NCI-H748 treated with DMSO at 0.1 percent for 48 hours (cell line): ENCODE measurements around the gene NKPD1.

ENCODE experiments used
- DNase-seq: peaks from one replicate; lab custom pipeline; 2025; lab: John Stamatoyannopoulos, UW

The NKPD1 gene, protein sequence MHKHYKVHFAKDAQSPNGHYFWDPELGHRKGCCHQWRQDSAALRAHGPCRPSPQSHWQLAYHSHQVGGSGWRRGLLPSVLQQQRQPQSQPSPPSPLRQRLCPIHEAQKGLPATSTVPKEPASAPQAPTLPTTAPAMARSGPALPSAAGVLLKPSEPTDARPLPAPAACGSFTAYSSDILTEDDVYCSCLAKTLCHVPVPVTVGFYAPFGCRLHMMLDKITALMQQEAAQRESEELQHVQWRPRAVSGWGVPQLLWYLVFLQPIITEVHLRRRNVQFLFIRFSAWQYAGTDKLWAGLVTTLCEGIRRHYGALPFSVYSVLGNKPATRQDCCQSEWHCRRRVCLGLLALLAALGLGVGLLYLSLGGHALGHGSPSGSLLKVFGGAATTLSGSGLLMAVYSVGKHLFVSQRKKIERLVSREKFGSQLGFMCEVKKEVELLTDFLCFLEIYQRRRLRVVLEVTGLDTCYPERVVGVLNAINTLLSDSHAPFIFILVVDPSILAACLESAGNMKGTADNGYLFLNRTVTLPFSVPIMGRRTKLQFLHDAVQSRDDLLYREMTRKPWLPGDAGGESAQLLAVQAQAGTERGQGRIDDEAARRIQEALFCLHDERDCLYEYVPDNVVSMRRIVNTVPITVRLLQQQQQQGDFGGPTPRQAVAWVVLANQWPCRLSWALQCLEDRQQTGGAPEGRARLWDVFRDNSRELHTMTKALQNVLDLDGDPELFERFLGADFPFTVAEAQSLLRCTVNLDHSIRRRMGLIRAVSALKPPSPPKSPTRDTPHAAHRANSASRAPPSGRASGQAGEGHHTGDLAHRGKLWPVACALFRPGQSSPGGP

DNA sequence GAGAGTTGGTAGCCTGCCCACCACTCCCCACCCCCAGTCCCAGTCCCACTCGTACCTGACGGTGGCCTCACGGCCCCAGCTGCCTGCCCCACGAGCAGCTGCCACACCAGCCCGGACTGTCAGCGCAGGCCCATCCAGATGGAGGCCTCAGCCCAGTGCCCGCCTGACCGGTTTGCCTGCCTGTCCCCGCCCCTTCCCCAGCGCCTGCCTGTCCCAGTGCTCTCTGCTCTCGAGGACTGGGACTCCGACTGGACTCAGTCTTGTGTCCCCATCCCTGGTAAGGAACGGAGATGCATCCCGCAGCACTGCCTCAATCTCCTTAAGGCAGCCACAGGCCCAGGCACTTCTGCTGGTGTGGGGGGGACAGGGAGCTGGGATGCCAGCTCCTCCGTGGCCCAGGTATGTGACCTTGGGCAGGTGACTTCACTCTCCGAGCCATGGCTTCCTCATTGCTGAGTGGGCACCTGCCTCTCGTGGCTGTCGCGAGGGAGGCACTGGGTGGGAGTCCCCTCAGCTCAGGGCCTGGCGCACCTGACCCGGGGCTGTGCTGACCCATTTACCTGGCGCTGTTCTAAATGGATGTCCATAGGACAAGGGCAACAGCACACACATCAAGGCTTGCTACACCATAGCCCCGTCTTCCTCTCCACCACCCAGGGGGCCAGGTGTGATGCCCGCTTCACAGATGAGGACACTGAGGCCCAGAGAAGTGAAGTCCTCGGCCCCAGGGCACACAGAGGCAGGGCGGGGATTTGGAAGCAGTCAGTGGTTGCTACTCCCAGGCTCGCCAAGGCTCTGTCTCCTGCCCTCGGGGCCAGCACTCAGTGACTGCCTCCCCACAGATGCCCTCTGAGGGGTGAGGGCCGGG lies at the start of gene NKPD1:
Gene NKPD1, minus strand, starts transcription at position 113 of the 868 bp plus-strand sequence. CDS start 832 bp downstream, outside the sequence.
- DNase-seq: no peak

DNA sequence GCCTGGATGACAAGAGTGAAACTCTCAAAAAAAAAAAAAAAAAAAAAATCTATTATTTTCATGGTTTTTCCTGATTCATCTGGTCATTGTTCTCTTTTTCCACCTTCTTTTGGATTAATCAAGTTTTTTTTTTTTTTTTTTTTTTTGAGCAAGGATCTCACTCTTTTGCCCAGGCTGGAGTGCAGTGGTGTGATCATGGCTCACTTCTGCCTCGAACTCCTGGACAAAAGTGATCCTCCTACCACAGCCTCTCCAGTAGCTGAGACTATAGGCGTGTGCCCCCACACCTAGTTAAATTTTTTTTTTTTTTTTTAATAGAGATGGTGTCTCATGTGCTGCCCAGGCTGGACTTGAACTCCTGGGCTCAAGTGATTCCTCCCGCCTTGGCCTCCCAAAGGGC lies 45.5 kb upstream of the NKPD1 start:
- no peak for DNase-seq

DNA sequence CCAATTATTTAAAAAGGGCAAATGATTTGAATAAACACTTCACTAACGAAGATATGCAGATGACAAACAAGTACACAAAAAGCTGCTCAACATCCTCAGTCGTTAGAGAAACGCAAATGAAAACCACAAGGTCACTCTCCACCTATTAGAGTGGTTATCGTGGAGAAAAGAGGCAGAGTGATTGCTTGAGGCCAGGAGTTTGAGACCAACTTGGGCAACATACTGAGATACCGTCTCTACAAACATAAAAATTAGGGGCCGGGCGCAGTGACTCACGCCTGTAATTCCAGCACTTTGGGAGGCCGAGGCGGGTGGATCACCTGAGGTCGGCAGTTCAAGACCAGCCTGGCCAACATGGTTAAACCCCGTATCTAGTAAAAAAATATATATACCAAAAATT lies 45.0 kb upstream of the NKPD1 start:
- no peak for DNase-seq

DNA sequence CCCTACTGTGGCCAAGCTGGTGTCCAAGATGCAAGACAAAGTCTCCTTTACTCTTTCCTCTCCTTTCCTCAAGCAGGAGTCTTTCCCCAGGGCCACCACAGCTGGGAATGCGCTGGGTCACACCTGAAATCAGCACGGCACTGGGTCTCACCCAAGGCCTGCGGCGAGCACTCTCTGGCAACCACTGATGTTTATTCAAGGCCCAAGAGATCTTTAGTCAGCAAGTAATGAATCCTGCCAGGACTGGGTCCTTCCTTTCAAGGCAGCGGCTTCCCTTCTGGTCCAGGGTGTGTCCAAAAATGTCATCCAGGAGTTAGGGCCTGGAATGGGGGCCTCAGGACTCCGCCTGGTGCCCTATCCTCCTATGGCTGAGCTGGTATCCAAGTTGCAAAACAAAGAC lies 41.9 kb upstream of the NKPD1 start:
- DNase-seq: no peak

DNA sequence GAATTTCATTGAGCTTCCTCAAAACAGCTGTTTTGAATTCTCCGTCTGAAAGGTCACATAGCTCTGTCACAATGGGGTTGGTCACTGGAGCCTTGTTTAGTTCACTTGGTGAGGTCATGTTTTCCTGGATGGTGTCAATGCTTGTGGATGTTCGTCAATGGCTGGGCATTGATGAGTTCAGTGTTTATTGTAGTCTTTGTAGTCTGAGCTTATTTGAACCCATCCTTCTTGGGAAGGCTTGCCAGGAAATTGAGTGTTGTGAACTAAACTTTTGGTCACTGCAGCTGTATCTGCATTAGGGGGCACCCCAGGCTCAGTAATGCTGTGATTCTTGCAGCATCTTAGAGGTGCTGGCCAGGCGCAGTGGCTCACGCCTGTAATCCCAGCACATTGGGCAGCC lies 39.8 kb upstream of the NKPD1 start:
- no peak for DNase-seq

DNA sequence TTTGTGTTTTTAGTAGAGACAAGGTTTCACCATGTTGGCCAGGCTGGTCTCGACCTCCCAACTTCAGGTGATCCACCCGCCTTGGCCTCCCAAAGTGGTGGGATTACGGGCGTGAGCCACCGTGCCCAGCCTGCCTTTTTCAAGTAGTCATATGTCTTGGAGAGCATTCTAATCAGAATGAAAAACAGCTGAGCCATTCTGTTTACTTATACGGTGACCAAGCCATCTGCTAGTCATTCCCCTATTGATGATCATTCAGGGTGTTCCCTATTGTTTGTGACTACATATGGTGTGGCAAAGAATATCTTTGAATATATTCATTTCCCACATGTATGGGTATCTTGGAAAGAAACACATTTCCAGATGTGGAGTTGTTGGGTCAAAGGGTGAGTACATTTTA lies 35.0 kb upstream of the NKPD1 start:
- no peak for DNase-seq

DNA sequence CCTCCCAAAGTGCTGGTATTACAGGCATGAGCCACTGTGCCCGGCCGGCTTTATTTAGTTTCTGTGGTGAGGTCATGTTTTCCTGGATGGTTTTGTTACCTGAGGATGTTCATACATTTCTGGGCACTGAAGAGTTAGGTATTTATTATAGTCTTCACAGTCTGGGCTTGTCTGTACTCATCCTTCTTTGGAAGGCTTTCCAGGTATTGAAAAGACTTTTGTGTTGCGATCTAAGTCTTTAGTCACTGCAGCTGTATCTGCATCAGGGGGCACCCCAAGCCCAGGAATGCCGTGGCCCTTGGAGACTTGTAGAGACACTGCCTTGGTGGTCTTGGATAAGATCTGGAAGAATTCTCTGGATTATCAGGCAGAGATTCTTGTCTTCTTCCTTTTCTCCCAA lies 30.6 kb upstream of the NKPD1 start:
- no peak for DNase-seq

DNA sequence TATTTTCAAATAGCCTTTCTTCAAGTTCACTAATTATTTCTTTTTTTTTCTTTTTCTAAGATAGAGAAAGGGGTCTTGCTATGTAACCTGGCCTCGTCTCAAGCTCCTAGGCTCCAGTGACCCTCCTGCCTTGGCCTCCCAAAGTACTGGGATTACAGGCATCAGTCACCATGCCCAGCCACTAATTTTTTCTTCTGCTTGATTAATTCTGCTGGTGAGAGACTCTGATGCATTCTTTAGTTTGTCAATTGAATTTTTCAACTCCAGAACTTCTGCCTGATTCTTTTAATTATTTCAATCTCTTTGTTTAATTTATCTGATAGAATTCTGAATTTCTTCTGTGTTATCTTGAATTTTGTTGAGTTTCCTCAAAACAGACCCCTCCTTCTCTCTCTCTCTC lies 29.2 kb upstream of the NKPD1 start:
- DNase-seq: no peak

DNA sequence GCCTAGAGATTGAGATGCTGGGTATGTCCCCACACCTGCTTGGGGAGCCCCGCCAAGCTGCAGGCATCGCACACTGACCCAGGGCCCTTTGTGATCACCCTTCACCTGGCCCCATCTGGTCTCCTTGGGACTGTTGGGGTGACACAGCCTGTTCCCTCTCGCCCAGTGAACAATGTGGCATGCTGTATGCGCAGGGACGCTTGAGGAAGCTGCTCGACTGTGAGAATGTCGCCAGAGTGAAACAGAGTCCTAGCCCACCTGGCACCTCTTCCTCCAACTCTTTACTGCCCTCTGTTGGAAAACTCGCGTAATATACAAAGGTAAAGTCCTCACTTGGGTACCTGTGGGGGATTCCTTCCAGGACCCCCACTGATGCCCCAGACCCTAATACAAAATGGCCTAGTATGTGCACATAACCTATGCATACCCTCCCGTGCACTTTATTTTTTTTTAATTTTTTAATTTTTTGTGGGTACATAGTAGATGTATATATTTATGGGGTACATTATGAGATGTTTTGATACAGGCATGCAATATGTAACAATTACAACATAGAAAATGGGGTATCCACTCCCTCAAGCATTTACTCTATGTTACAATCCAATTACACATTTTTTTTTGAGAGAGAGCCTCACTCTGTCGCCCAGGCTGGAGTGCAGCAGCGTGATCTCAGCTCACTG lies 26.8 kb upstream of the NKPD1 start:
- peak; percentile 55 for DNase-seq

DNA sequence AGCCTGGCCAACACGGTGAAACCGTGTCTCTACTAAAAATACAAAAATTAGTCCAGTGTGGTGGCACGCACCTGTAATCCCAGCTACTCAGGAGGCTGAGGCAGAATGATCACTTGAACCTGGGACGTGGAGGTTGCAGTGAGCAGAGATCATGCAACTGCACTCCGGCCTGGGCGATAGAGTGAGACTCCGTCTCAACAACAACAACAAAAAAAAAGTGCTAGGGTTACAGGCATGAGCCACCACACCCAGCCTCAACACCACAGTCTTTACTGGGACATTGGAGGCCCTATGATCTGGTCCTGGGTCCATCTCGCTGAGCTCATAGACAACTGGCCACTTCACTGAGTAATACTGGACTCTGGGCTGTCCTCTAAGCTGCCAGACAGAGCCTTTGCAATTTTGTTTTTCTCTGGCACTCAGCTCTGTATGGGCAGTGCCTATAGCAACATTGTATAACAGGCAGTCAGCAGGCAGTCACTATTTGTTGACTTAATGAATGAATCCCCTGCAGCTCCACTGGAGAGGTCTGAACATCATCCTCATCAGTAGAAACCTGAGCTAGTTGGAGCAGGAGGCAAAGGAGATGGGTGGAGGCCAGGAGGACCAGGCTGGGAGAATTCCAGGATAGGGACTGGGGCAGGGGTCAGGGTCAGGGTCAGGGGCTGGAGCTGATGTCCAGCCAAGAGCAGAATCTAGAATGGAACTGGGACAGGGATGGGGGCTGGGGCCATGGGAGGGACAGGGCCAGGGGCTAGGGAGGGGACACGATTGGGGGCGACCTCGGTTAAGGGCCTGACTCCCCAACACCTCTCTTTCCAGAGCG lies 25.9 kb upstream of the NKPD1 start:
- no peak for DNase-seq

DNA sequence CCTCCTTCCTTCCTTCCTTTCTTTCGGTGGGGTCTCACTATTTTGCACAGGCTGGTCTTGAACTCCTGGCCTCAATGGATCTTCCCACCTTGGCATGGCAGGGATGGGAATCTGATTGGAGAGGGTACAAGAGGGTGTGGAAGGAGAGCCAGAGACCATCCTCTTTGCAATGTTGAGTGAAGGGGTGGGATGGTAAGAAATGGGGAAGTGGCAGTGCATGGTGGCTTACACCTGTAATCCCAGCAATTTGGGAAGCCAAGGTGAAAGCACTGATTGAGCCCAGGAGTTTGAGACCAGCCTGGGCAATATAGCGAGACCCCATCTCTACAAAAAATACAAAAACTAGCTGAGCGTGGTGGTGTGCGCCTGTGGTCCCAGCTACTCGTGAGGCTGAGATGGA lies 23.3 kb upstream of the NKPD1 start:
- DNase-seq: no peak

DNA sequence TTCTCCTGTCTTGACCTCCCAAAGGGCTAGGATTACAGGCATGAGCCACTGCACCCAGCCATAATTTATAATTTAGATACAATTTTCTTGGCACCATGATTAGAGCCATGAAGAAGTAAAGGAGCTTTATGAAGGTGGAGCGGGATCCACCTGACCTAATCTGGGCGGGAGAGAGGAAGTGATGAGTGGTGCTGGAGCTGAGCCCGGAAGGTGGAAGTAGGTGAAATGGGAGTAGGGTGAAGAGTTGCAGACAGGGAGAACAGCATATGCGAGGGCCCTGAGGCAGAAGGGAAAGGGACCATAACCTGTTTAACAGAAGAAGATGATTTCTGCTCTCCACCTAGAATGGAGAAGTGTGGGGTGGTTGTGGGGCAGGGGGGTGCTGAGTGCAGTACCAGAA lies 22.0 kb upstream of the NKPD1 start:
- no peak for DNase-seq

DNA sequence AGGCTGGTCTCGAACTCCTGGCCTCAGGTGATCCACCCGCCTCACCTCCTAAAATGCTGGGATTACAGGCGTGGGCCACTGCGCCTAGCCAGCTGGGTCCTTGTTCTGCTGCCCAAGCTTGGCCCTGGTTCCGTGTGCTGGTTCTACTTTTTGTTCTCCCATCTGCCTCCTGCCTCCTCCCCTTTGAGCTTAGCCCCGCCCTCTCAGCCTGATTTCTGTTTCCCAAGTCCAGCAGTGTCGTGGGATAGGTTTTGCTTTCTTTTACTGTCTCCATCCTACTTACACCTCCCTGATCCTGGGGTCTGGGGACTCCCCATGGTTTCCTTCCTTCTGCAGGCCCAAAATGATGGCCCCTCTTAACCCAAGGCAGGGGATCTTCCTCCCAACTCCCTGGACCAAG lies 20.2 kb upstream of the NKPD1 start:
- no peak for DNase-seq

DNA sequence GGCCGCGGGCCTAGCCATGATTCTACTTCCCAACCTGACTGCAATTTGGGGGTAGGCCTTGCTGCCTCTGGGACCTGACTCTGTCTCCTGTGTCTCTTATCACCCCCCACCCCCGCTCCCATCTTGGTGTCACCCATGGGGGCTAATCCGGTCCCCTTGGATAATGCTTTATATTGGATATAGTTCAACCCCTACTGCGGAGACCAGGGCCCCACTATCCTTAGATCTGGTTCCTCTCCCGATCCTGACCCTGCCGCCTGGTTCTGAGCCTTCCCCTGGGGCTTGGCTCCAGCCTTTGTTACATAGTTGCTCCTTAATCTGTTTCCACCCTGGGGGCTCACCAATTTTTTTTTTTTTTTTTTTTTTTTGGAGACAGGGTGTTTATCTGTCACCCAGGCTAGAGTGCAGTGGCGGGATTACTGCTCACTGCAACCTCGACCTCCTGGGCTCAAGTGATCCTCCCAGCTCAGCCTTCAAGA lies 19.1 kb upstream of the NKPD1 start:
- DNase-seq: no peak

DNA sequence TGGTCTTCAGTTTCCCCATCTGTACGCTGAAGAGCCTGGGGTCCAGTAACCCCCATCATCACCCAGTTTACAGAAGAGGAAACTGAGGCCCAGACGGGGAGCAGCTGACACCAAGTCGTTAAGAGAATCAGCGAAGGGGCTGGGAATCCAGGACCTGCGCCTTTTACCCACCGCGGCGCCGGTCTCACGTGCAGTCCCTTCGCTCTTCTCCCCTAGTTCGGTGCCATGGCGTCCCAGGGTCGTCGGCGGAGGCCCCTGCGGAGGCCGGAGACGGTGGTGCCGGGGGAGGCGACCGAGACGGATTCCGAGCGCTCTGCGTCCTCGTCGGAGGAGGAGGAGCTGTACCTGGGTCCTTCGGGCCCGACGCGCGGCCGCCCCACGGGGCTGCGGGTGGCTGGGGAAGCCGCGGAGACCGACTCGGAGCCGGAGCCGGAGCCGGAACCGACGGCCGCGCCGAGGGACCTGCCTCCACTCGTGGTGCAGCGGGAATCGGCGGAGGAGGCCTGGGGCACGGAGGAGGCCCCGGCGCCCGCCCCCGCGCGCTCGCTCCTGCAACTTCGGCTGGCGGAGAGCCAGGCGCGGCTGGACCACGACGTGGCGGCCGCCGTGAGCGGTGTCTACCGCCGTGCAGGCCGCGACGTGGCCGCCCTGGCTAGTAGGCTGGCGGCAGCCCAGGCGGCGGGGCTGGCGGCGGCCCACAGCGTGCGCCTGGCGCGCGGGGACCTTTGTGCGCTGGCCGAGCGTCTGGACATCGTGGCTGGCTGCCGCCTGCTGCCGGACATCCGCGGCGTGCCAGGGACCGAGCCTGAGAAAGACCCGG lies 18.5 kb upstream of the NKPD1 start:
- no peak for DNase-seq

DNA sequence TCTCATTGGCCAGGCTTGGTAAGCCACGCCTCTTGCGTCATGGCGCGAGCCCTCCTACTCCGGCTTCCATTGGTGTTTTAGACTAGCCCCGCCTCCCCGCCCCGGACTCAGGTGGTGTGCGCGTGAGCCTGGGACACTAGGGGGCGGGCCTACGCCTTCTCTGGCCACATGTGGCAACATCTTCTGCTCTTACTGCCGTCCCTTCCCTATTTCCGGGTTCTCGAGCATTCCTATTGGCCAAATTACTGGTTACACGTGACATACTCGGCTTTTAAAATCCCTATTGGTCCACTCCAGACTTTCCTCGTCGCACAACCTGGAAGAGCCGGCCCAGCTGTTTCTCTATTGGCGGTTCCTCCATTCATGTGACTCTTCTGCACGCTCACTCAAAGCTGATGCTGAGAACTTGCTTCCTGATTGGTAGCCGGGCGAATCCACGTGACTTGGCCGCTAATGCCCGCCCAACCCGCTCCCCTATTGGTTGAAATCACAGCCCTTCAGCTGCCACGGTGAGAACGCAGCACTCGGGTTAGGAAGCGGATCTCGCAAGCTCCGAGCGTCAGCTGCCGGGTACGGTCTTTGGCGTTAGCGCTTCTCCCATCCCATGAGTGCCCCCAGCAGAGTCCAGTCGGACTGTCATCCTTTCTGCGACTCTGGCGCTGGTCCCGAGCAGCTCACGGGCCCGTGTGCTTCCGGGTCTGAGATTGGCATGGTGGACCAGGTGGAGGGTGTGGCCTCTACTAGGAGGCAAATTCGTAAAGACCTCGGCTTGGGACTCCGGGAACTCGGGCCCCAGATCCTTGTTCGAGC lies 17.7 kb upstream of the NKPD1 start, which contains the start of gene BLOC1S3:
Gene BLOC1S3, plus strand, starts transcription at position 523 of the 810 bp plus-strand sequence. CDS start 513 bp downstream, outside the sequence.
- DNase-seq: peak; percentile 100

DNA sequence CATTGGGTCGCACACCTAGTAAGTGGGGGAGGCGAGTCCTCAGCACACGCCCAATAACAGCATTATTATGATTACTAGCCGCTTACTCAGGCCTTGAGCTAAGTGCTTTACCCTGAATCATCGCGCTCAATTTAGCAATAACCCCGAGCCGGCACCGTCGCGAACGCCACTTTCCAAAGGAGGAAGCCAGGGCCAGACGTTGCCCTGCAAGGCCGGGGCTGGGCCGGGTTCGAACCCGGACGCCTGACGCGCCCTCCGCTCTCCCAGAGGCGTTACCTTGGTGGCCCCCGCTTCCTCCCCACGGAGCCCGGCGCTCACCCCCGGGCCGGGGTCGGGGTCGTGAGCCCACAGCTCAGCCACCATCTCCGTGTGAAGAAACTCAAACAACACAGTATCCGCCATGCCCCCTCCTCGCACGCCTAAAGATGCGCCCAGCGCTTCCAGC lies 17.1 kb upstream of the NKPD1 start, which contains the start of gene TRAPPC6A:
Gene TRAPPC6A, minus strand, starts transcription at position 421 of the 445 bp plus-strand sequence. Its CDS starts 19 bp downstream, at position 402.
- DNase-seq: no peak

DNA sequence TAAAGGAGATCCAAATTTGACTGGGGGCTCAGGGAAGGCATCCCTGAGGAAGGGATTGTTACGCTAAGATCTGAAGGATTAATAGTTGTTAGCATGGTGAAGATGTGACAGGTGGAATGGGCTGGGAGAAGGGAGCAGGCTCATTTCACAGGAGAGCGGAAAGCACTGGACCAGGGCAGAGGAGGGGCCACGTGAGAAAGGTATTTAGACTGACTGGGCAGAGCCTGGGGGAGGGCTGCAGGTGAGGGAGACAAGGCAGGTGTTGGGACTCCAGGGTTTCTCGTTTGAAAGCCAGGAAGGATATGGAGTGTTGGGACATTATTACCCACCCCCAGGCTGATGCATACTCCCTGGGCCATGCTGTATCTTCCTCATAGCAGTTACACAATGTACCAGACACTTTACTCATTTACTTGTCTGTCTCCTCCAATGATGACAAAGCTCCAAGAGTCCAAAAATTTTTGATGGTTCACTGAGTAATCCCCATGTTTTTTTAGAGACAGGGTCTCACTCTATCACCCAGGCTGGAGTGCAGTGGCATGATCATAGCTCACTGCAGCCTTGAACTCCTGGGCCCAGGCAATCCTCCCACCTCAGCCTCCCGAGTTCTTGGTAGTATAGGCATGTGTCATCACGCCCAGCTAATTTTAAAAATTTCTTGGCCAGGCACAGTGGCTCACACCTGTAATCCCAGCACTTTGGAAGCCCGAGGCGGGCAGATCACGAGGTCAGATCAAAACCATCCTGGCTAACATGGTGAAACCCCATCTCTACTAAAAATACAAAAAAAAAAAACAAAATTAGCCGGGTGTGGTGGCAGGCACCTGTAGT lies 14.9 kb upstream of the NKPD1 start:
- no peak for DNase-seq
